Parathyroid adenoma (tissue), 2 donors: ENCODE data around the gene PTGFR.

Source experiments
- H2AFZ ChIP-seq: fragments of 300-600 bp; sonication (generic); one replicate; pipeline ENCODE4 v1.7.0; 2017; ENCODE audit warnings: antibody characterized with exemption, mild to moderate bottlenecking
- H3K27ac ChIP-seq: fragments of 300-600 bp; sonication (generic); one replicate; pipeline ENCODE4 v1.7.0; 2017
- H3K27me3 ChIP-seq: fragments of 300-600 bp; sonication (generic); one replicate; pipeline ENCODE4 v1.7.0; 2017; ENCODE audit warnings: low read length; ENCODE audit not compliant: control insufficient read depth, insufficient read depth
- H3K36me3 ChIP-seq: fragments of 300-600 bp; sonication (generic); one replicate; pipeline ENCODE4 v1.7.0; 2017; ENCODE audit warnings: low read length; ENCODE audit not compliant: control insufficient read depth, insufficient read depth
- H3K4me1 ChIP-seq: fragments of 300-600 bp; sonication (generic); one replicate; pipeline ENCODE4 v1.7.0; 2017; ENCODE audit warnings: control low read depth
- H3K4me2 ChIP-seq: fragments of 300-600 bp; sonication (generic); one replicate; pipeline ENCODE4 v1.7.0; 2017; ENCODE audit warnings: low read length
- H3K4me3 ChIP-seq: fragments of 300-600 bp; sonication (generic); one replicate; pipeline ENCODE4 v1.7.0; 2017; ENCODE audit warnings: low read depth, low read length
- H3K79me2 ChIP-seq: fragments of 300-600 bp; sonication (generic); one replicate; pipeline ENCODE4 v1.7.0; 2017; ENCODE audit warnings: control low read depth
- H3K9ac ChIP-seq: fragments of 300-600 bp; sonication (generic); one replicate; pipeline ENCODE4 v1.7.0; 2017; ENCODE audit warnings: mild to moderate bottlenecking
- H3K9me3 ChIP-seq: fragments of 300-600 bp; sonication (generic); one replicate; pipeline ENCODE4 v1.7.0; 2017; ENCODE audit warnings: low read length; ENCODE audit not compliant: control insufficient read depth
- TF ChIP-seq, protein P1 (sequence below): fragments of 300-600 bp; sonication (generic); IDR thresholded peaks from one replicate; pipeline ENCODE4 v1.7.0; 2017; ENCODE audit warnings: antibody characterized with exemption, mild to moderate bottlenecking
- donor health status: primary hyperparathyroidism.

The PTGFR gene

GRCh38 chr1:78586572-78586971 is 95.8 kb downstream of the PTGFR start:
- Histone ChIP-seq H3K9ac (no peak overlapping the region), H3K4me1 (no peaks in the 10 kb centered on the region), H3K4me2 (no peak overlapping the region), H3K36me3 (no peaks in the 10 kb centered on the region), H3K9me3 (no peaks in the 10 kb centered on the region), H3K27me3 (no peaks in the 10 kb centered on the region), H2AFZ (no peak overlapping the region), H3K79me2 (no peaks in the 10 kb centered on the region), H3K4me3 (no peak overlapping the region), H3K27ac (no peak overlapping the region)
- TF ChIP-seq, protein P1, sequence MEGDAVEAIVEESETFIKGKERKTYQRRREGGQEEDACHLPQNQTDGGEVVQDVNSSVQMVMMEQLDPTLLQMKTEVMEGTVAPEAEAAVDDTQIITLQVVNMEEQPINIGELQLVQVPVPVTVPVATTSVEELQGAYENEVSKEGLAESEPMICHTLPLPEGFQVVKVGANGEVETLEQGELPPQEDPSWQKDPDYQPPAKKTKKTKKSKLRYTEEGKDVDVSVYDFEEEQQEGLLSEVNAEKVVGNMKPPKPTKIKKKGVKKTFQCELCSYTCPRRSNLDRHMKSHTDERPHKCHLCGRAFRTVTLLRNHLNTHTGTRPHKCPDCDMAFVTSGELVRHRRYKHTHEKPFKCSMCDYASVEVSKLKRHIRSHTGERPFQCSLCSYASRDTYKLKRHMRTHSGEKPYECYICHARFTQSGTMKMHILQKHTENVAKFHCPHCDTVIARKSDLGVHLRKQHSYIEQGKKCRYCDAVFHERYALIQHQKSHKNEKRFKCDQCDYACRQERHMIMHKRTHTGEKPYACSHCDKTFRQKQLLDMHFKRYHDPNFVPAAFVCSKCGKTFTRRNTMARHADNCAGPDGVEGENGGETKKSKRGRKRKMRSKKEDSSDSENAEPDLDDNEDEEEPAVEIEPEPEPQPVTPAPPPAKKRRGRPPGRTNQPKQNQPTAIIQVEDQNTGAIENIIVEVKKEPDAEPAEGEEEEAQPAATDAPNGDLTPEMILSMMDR = no peak

DNA sequence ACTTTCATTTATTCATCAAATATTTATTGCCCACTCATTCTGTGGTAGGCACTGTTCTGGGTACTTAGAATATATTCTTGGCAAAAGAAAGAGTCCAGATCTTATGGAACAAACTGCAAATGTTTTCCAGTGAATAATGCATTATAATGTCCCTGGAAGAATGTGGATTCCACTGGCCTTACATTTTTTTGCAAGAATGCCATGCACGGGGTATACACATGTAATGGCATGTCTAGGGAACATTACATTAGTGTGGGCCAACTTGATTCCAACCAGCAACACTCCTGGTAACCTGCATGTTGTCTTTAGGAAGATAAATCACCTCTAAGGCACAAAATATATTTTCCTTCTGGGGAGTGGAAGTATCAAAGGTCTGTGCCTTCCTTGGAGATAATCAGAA is 96.4 kb downstream of the PTGFR start:
- Histone ChIP-seq H3K4me1 (no peaks in the 10 kb centered on the region), H3K4me3 (no peak overlapping the region), H3K27me3 (no peaks in the 10 kb centered on the region), H3K79me2 (no peaks in the 10 kb centered on the region), H2AFZ (no peak overlapping the region), H3K27ac (no peak overlapping the region), H3K9ac (no peak overlapping the region), H3K9me3 (no peaks in the 10 kb centered on the region), H3K4me2 (no peak overlapping the region), H3K36me3 (no peaks in the 10 kb centered on the region)
- TF ChIP-seq, protein P1 = no peak
